NCI-H2029 (cell line): ENCODE results near the gene PDE3A.

Source experiments
- DNase-seq: peaks from one replicate; lab custom pipeline; 2025; lab: John Stamatoyannopoulos, UW

The PDE3A gene

DNA sequence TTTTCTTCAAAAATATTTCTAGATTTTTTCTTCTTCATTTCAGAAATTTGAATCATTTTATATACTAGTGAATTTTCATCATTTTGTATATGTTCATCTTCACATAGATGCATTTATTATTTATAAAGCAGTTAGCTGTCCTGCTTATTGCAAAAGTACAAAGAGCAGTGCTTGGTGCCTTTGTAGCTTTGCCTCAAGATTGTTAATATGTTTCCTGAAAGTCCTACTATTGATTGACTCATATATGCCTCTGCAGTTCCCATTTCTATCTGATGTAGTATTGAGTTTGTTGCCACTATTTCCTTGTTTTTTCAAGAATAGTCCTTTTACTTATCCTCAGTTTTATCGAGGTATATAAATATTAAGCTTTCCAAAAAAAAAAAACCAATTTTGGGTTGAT, 89.7 kb downstream of the PDE3A start:
- DNase-seq: no peak

DNA sequence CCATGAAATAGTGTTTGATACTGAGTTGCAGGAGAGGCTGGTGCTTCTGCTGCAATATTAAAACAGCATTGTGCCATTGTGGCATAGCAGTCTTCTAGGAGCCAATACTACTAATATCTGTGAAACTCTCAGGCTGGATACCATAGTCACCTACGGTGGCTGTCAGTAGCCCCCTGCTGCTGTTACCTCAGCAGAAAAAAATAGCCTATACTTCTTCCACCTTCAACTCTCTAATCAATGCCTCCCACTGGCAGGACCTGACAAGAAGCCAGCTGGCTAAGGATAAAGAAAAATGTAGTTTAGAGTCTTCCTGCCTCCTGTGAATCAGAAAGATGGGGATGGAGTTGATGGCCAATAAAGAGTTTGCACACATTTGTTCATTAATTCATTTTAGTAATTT, 91.6 kb downstream of the PDE3A start:
- no peak for DNase-seq

DNA sequence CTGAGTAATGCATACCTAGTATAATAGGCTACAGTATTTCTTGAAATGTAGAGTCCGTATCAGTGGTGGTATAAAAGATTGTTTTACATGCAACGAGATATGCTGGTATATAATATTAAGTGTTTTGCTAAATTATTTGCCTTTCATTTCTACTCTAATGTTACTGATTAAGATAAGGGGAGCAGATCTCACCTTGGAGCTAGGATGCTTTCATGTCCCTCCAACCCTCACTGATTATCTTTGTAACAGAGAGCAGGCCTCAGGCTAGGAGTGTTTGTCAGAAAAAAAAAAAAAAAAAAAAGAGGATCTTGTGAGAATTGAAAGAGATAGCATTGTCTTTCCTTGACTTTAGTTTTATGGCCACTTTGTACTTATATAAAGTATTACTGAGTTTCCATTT, 92.6 kb downstream of the PDE3A start:
- DNase-seq: no peak

DNA sequence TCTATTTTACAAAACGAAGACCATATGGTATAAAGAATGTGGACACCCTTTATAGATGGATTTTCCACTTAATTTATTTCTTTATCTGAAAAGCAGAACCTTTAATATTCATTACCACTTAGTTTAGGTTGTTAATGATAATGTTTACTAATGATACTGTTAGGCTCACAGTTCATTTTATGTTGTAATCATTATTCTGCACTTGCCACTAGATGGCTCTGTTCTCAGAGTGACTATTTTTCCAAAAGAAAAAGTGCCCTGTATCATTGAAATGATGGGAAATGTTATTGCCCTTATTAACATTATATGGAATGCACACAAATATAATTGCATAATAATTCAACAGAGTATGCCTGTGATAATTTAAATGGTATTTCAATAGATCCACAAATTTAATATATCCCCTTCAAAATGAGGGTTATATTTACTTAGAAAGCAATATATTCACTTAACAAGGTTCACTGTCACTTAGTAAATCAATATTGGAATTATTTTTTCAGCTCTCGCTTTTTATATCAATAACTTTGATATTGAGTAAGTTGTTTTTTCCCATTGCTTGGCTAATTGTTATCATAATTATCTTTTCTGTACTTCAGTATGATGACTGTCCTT, 95.7 kb downstream of the PDE3A start:
- no peak for DNase-seq

DNA sequence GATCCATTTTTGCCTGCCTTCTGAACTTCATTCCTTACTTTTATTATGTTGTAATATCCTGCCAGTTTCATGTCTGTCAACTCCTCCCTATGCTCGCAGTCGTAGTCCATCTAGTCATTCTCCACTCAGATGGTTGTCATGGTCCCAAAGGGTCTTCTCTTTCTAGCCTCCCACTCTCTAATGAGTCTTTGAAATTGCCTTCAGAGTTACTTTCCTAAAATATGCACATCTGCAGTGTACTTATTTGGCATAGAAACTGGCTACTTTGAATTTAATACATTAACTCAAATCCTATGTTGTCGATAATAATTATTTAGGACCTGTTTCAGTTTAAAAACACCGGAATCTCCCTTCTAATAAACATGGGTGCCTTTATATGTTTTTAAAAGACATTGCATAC, 101.0 kb downstream of the PDE3A start:
- DNase-seq: no peak

DNA sequence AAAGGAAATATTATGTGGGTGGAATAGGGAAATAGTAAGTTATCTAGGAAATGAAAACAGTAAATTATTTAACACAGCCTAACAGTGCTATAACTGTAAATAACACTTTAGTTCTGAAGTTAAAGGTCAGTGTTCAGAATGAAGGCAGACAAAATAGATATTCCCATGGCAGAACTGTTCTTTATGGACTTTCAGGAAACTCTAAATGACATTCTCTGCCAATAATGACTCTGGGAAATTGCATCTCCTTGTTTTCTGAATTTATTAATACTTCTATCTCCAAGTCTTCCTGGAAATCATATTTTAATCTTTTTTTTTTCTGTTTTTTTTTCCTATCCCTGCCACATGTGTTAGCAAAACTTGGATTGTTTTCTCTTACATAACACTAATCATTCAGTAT, 101.4 kb downstream of the PDE3A start:
- no peak for DNase-seq

DNA sequence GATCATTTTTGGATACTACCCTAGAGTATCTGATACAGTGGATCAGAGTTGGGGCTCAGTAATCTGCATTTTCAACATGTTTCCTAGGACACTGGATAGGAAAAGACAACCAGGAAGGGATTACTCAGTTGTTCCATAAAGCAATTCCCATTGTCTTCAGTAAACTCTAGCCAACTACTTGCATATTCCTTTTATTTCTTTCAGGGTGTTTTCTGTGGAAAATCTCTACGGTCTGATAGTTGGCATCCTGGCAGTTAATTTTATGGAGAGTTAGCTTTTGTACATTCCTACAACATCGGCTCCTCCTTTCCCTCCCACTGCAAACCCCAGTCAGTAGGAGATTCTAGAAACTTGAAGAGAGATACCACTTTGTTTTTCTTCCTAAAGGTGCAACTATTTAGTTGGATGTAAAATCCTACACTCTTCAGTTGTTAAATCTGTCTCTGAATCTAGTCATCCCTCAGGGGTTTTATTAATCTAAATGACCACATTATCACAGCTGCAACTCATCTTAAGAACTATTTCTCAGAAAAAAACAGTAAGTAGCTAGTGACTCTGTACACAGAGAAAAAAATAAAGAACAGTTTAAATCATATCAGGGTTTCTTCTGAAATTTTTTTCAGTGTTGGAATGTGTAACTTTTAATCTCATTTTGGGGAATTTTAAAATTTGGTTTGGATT, 103.9 kb downstream of the PDE3A start:
- no peak for DNase-seq

DNA sequence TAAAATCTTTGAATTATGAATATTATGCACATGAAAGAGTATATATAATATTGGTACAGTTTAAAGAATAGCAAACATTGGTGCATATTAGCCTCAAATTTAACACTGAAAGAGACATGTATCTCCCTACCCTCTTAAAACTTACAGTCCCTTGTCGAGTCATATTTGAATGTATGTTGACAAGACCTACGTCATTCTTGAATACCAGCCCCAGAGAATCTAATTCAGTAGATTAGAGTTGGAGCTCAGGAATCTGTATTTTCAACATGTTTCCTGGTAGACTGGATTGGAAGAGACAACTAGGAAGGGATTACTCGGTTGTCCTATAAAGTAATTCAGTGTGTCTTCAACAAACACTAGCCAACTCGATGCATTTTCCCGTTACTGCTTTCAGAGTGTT, 104.8 kb downstream of the PDE3A start:
- no peak for DNase-seq

DNA sequence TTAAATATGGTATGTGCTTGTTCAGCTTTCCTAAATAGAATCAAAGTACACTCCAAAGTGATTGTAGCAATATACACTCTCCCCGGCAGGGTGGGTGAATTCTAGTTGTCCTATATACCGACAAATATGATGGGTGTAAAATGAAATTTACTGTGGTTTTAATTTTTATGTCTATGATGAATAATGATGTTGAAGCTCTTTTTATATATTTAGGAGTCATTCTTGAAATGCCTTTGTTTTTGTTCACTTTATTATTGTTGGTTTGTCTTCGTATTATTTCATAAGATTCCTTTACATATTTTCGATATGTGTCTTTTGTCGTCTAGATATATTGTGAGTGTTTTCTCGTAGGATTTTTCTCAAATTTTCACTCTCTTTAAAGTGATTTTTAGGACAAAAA, 105.7 kb downstream of the PDE3A start:
- no peak for DNase-seq

DNA sequence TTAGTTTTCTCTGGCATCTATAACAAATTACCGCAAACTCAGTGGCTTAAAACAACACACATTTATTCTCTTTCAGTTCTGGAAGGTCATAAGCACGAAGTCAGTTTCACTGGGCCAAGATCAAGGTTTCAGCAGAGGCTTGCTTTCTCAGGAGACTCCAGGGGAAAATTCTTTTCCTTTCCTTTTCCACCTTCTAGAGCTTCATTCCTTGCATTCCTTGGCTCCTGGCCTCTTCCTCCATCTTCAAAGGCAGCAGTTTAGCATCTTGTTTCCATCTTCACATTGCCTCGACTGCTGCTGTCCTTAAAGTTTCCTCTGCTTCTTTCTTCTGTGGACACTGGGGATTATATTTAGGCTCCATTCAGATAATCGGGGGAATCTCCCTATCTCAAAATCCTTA, 106.1 kb downstream of the PDE3A start:
- DNase-seq: no peak

DNA sequence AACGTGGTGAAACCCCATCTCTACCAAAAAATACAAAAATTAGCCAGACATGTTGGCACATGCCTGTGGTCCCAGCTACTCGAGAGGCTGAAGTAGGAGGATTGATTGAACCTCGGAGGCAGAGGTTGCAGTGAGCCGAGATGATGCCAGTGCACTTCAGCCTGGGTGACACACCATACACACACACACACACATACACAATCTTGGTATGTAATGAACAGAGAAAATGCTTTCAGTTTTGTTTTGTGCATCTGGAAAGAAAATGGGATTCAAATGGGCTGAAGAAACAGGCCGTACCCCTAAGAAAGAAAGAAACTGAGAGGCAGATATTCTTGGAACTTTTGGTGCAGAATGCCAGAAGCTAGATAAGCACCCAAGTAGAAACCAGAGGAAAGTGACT, 107.2 kb downstream of the PDE3A start:
- DNase-seq: no peak

DNA sequence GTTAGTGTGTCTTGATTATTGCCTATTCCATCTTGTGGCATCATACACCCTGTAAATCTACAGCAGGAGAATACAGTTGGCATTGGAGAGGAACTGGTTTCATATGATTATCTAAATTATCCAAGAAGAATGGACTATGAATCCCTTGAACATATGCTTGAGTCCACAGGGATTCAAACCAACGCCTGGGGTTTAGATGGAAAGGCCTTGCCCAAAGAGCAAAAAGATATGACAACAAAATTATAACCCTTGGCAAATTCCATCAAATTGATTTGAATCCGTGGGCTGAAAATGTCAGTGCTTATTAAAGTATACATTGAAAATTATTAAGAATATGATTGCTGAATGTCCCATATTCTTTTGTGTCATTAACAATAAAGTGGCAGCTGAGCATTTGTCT, 108.2 kb downstream of the PDE3A start:
- no peak for DNase-seq

DNA sequence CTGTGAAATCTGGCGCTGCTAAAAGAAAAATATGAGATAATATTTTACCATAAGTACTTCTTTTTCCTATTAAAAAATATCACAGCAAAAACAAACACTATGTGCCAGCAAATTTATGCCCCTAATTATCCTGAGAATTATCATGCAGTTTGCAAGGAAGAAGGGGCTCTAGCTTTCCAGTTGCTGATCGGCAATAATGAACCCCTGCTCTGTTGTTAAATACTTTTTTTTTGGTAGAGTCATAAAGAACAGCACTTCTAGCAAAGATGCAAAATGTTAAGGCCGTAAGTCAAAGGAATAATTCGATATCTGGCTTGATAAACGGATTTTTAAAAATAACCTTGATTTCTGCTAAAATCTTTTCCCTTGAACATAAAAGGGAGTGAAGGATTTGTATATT, 108.9 kb downstream of the PDE3A start:
- DNase-seq: no peak

DNA sequence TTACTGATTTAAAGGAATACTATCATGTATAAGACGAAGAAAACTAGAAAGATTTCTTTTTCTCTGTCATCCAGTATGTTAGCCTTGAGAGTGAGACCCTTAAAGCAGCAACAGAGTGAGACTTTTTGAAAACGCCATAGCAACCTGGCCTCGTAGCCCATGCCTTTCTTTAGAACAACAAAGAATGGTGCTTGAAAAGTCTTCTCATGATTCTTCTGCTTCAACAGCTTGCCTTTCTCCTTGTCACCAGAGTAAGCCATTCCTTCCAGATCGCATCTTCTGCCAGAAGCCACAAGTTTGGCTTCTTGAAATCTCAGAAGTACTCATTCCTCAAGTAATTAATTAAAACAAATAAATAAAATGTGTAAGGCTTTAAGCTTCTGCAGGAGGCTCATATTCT, 109.3 kb downstream of the PDE3A start:
- DNase-seq: no peak

DNA sequence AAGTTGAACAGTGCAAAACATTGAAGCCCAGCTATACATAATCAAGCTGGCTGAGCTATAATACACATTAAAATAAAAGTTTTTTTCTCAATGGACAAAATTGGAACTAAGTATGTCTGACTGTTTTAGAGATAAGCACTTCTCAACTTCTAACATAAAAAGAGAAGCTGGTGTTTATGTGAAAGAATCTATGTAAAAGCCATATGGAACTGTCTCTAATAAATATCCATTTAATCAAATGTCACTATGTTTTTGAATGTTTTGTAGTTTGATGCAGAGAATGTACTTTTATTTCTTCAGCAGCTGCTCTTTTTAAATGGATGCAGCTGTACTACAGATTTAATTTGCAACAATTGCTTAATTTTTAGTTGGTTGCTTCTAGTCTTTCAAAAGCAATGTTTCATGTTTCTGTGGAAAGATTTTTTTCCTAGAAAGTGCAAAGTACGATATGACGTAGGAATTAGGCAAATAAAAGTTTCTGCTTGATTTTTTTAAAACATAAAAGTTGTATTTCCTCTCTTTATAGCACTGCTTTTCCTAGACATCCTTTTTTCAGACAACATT, 114.2 kb downstream of the PDE3A start:
- DNase-seq: no peak

DNA sequence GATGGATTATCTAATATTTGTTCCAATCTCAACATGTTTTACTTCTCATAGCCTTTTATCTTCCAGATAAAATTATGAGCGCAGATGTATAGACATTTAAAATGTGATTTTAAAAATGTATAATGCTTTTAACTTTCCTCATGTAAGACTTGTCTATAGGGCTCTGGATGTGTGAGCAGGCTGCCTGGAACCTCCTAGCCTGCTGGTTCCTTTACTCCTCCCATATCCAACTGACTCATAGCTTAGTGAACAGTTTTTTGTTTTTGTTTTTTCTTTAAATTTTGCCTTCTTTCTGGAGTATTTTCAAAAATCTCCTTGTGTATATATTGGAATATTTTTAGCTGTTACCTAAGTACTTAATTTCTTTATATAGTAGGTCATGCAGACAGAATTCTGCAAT, 115.4 kb downstream of the PDE3A start:
- no peak for DNase-seq

DNA sequence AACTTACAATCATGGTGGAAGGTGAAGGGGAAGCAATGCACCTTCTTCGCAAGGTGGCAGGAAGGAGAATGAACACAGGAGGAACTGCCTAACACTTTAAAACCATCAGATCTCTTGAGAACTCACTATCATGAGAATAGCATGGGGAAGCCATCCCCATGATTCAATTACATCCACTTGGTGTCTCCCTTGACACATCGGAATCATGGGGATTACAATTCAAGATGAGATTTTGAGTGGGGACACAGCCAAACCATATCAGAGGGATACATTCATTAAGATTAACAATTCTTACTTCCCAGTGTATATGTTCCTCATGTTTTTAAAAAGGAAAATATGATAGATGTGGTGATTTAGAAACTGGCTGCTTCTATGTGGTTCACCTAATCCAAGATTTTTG, 117.9 kb downstream of the PDE3A start:
- no peak for DNase-seq

DNA sequence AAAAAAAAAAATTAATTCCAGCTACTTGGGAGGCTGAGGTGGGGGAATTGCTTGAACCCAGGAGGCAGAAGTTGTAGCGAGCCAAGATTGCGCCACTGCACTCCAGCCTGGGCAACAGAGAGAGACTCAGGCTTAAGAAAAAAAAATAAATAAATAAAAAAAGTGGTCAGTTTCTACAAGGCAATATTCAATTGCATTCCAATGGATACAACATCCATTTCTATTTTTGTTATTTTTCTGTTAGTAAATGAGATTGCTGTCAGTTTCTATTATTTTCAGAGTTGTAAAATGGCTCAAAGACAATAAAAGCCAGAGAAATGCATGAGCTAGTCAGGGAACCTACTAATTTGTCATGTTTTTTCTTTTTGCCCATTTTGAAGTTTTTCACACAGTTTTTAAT, 119.2 kb downstream of the PDE3A start:
- DNase-seq: no peak

DNA sequence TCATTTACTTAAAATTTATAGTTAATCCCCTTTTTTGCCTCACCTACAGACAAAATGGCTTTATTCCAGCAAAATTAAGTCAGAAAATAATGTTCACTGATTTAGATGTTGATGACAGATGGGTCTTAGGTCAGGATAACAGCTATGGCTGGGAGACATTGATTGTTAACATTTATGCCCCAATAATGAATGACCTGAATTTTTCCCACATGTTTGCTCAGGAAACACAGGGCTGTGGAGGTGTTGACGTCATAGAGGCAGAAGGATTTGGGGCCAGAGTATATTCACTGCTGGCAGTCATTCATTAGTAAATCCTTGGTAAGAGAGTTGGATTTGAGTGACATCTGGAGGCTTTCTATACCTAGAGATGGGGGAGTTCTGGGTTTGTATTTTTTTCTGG, 121.3 kb downstream of the PDE3A start:
- no peak for DNase-seq

DNA sequence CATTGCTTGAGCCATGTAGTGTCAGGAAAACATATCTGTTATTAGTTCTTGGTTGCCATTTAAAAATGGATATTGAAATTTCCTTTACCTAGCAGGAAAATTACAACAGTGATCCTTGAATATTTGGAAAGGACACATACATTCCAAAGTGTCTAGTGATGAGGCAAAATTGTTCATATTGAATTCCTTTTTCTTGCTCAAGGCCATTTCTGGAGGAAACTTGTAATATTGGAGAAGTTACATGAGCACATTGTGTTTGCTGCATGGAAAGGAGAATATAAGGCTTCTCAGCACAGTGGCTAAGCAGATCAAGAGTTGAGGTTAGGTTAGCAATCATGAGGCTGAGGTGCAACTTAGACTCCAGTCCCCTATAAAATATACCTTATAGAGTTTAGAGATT, 121.9 kb downstream of the PDE3A start:
- DNase-seq: no peak

DNA sequence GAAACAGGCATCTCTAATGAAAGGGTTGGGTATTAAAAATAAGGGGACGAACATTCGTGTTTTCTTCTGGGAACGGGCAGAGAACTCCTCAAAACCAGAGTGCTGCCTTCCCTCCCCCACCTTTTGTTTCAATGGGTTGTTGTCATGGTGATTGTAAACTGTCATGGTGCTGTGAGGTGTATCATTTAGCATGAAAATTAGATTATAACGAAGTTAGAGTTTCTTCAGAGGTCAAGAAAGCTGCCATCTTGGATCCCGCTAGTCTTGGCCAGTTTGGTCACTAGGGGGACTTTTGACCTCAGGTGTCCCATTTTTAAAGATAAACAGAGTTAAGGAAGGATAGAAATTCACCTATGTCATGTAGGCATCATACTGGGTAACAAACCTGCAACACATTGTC, 123.0 kb downstream of the PDE3A start:
- no peak for DNase-seq

DNA sequence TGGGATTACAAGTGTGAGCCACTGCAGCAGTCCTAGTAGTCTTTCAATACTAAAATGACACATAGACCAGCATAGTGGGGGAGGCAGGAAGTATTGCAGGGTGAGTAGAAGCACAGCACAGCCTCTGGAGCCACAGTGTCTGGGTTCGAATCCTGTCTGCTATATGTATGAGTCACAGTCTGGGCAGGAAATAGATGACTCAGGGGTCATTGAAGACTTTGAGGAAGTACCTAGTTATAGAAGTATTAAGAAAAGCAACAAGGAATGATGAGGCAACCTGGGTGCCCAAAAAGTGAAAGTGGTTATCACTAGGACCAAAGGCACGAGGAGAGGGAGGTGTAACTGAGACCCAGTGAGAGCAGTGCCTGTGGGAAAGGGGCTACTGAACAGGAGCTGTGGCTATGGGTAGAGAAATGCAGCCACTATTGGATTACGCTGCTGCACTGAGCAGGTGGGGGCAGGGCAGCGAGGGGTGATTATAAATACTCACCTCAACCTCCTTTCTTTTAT, 124.0 kb downstream of the PDE3A start:
- no peak for DNase-seq

DNA sequence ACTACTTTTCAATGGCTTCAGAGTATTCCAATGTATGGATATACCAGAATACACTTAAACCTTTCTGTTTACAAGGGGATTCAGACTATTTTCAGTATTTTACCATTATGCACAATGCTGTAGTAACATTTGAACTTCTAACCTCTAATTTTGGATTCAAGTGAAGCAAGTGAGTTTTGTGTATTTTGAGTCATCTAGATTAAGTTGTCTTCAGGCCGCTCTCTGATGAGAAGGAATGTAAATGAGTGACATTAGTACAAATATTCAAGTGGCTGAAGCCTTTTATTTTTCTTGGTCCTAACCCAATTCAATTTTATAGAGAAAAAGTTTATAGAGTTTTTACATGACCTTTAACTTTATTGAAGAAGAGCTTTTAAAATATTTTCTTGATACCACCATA, 125.6 kb downstream of the PDE3A start:
- DNase-seq: no peak

DNA sequence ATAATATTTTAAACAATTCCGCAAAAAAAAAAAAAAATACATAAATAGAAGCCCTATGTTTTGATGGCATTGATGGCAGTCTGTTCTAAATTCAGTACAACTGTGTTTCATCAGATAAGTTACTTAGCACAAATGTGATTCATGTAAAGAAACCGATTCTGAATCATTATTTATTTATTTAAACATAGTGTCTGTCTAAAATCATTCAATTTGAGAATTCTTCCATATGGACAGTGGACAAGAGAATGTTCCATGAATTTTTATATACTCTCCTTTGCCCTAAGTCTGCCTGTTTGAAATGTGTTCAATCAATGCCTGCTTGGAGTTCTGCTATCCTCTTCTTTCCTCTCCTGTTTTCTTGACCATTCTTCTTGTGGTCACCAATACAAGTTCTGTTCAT, 126.5 kb downstream of the PDE3A start:
- no peak for DNase-seq
